ENCODE data around the gene AKAP8.

DNA sequence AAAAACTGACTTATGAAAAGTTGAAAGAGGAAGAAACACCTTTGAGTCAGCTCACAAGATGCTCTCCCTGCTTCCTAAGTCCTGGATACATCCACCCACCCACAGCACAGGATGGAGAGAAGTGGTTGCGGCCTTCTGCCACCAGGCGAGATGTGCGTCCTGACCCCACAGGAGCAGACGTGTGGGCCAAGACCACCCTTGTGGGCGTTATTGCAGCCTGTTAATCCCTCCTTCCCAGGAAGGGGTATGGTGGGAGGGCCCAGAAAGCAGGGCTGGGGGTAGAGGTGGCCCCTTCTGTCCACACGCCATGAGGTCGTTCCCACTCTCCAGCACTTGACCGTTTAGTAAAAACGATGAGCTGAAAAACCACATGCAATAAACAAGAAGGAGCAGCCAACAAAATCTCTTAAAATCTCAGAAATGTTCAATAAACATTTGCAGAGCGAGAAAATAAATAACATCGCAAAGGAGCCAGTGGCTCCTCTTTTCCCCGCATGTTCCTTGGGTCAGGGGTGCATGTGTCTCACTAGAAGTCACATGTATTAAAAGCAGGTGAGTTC lies 41.6 kb upstream of the AKAP8 start:
- TF ChIP-seq ZNF274 (IDR thresholded peaks at IDR 0.05; ENCODE audit: low read depth, low read length) (no peak), YY1 (IDR thresholded peaks at IDR 0.05; ENCODE audit: insufficient read depth, insufficient read length) (no peak), SUZ12 (IDR thresholded peaks at IDR 0.05; ENCODE audit: extremely low read depth, insufficient read depth, insufficient read length) (no peak)

All from NT2/D1 (cell line).